ENCODE results near the gene YJEFN3. TPM values are rescaled to one million over a fixed set of nuclear protein-coding genes. Genes with fewer than 3 reads are reported as not detected.

YJEFN3 gene
- polyA plus RNA-seq, 12 donors = 2.9 to 14.4 (median 6.6) TPM; not detected in 1

GRCh38 chr19:19552798-19553197 lies 24.1 kb downstream of the YJEFN3 start:
- no peak for DNase-seq

- no peak for DNase-seq
These were observed 25.0 kb downstream of the YJEFN3 start for GRCh38 chr19:19553670-19554069.

- DNase-seq = no peak
These were observed 25.6 kb downstream of the YJEFN3 start for GRCh38 chr19:19554074-19555023.

GRCh38 chr19:19558055-19558454 lies 29.3 kb downstream of the YJEFN3 start:
- DNase-seq = no peak

GRCh38 chr19:19558636-19559035 lies 29.9 kb downstream of the YJEFN3 start:
- DNase-seq = no peak

GRCh38 chr19:19559931-19560330 lies 31.2 kb downstream of the YJEFN3 start:
- DNase-seq = no peak

GRCh38 chr19:19561946-19562664 lies 33.4 kb downstream of the YJEFN3 start:
- no peak for DNase-seq

- DNase-seq = no peak
These were observed 34.1 kb downstream of the YJEFN3 start for GRCh38 chr19:19562665-19563347.

- no peak for DNase-seq
These were observed 34.7 kb downstream of the YJEFN3 start for GRCh38 chr19:19563348-19563848.

- no peak for DNase-seq
These were observed 37.6 kb downstream of the YJEFN3 start for GRCh38 chr19:19566306-19566705.

- DNase-seq = no peak
These were observed 38.7 kb downstream of the YJEFN3 start for GRCh38 chr19:19567391-19567790.

GRCh38 chr19:19568802-19569756 lies 40.4 kb downstream of the YJEFN3 start:
- DNase-seq = no peak

- DNase-seq = no peak
These were observed 41.9 kb downstream of the YJEFN3 start for GRCh38 chr19:19570571-19570970.

GRCh38 chr19:19571071-19571786 lies 42.5 kb downstream of the YJEFN3 start:
- DNase-seq = no peak

GRCh38 chr19:19575411-19575810 lies 46.7 kb downstream of the YJEFN3 start:
- no peak for DNase-seq

GRCh38 chr19:19578252-19578651 lies 49.5 kb downstream of the YJEFN3 start:
- no peak for DNase-seq

- DNase-seq = no peak
These were observed 51.0 kb downstream of the YJEFN3 start for GRCh38 chr19:19579533-19580361.

GRCh38 chr19:19580418-19580817 lies 51.7 kb downstream of the YJEFN3 start:
- DNase-seq = no peak

- no peak for DNase-seq
These were observed 52.7 kb downstream of the YJEFN3 start for GRCh38 chr19:19581391-19581790.

Measured in muscle of arm (tissue), 12 donors.